ENCODE measurements around the gene GSE1. TPM values are rescaled to one million over a fixed set of nuclear protein-coding genes. Genes with fewer than 3 reads are reported as not detected.

Gene GSE1
- total and polyA plus RNA-seq, 3 donors from 2014 or later: 49.9 to 212 (median 188) TPM

GRCh38 chr16:85678016-85678415 lies 64.9 kb downstream of the GSE1 start:
- no peak for DNase-seq
- WGBS, 2 donors: 83 to 86% methylated on average over 8 of the region's 8 CpGs
- Histone ChIP-seq H3K9me3 (no peaks in the 10 kb centered on the region), H3K4me1 (peaks cover 21% of the 10 kb centered on the region), H3K36me3 (ENCODE audit: low read depth, missing control alignments) (no peaks in the 10 kb centered on the region), H3K27me3 (no peaks in the 10 kb centered on the region), H3K27ac (no peak overlapping the region), H3K4me3 (no peak overlapping the region)
- intact Hi-C loops (cut with DNase I; ENCODE audit: low total_unique reads): no loop called here
- TF ChIP-seq CTCF (IDR thresholded peaks at IDR 0.05) (no peak), POLR2A (IDR thresholded peaks at IDR 0.05) (no peak)

GRCh38 chr16:85678821-85679220 lies 65.7 kb downstream of the GSE1 start:
- H3K36me3 ChIP-seq (ENCODE audit: low read depth, missing control alignments): no peaks in the 10 kb centered on the region
- no peaks in the 10 kb centered on the region for H3K9me3 ChIP-seq
- WGBS, 2 donors: 91 to 92% methylated on average over 5 of the region's 5 CpGs
- H3K27ac ChIP-seq: no peak overlapping the region
- DNase-seq: no peak
- H3K4me1 ChIP-seq: peaks cover 16% of the 10 kb centered on the region
- H3K27me3 ChIP-seq: no peaks in the 10 kb centered on the region
- intact Hi-C loops (cut with DNase I; ENCODE audit: low total_unique reads): no loop called here
- no peak overlapping the region for H3K4me3 ChIP-seq
- TF ChIP-seq POLR2A (IDR thresholded peaks at IDR 0.05) (no peak), CTCF (IDR thresholded peaks at IDR 0.05) (no peak)

GRCh38 chr16:85679870-85680269 lies 66.7 kb downstream of the GSE1 start:
- H3K27ac ChIP-seq: no peak overlapping the region
- 91 to 93% methylated on average over 6 of the region's 6 CpGs for WGBS, 2 donors
- H3K36me3 ChIP-seq (ENCODE audit: low read depth, missing control alignments): no peaks in the 10 kb centered on the region
- TF ChIP-seq CTCF (IDR thresholded peaks at IDR 0.05) (no peak), POLR2A (IDR thresholded peaks at IDR 0.05) (no peak)
- DNase-seq: no peak
- no peak overlapping the region for H3K4me3 ChIP-seq
- H3K27me3 ChIP-seq: no peaks in the 10 kb centered on the region
- H3K4me1 ChIP-seq: peaks cover 6% of the 10 kb centered on the region
- intact Hi-C loops (cut with DNase I; ENCODE audit: low total_unique reads): no loop called here
- no peaks in the 10 kb centered on the region for H3K9me3 ChIP-seq

- no peak overlapping the region for H3K4me3 ChIP-seq
- no peak overlapping the region for H3K27ac ChIP-seq
- no peaks in the 10 kb centered on the region for H3K9me3 ChIP-seq
- H3K36me3 ChIP-seq (ENCODE audit: low read depth, missing control alignments): no peaks in the 10 kb centered on the region
- intact Hi-C loops (cut with DNase I; ENCODE audit: low total_unique reads): no loop called here
- peaks cover under 1% of the 10 kb centered on the region for H3K4me1 ChIP-seq
- no peaks in the 10 kb centered on the region for H3K27me3 ChIP-seq
- TF ChIP-seq POLR2A (IDR thresholded peaks at IDR 0.05) (no peak), CTCF (IDR thresholded peaks at IDR 0.05) (no peak)
- DNase-seq: no peak
- 92 to 97% methylated on average over 6 of the region's 6 CpGs for WGBS, 2 donors
Measured at GRCh38 chr16:85680352-85680944, 67.3 kb downstream of the GSE1 start.

GRCh38 chr16:85681255-85681654 lies 68.1 kb downstream of the GSE1 start:
- intact Hi-C loops (cut with DNase I; ENCODE audit: low total_unique reads): no loop called here

More at GRCh38 chr16:85681255-85681654, 68.1 kb downstream of the GSE1 start:
- Histone ChIP-seq H3K9me3 (no peaks in the 10 kb centered on the region), H3K27me3 (no peaks in the 10 kb centered on the region), H3K4me3 (no peak overlapping the region), H3K36me3 (ENCODE audit: low read depth, missing control alignments) (no peaks in the 10 kb centered on the region), H3K27ac (no peak overlapping the region), H3K4me1 (no peaks in the 10 kb centered on the region)
- no peak for DNase-seq
- WGBS, 2 donors: 90 to 91% methylated on average over 8 of the region's 8 CpGs
- TF ChIP-seq CTCF (IDR thresholded peaks at IDR 0.05): no peak
- TF ChIP-seq POLR2A (IDR thresholded peaks at IDR 0.05): no peak

All from testis (tissue), 3 donors.